GM12878 (cell line): ENCODE measurements around the gene SLC37A1. TPM values are rescaled to one million over a fixed set of nuclear protein-coding genes. Genes with fewer than 3 reads are reported as not detected.

Experiments used
- ATAC-seq: fragments of 200-7000 bp; cut with Tn5 transposase; 3 replicates; pipeline ENCODE4 v1.9.1; 2020; ENCODE audit warnings: mild to moderate bottlenecking, moderate library complexity
- BruUV-seq: library from RNA; stranded (reverse); fragments of 400-500 nt; replicated peaks from 2 replicates; lab custom pipeline; 2021; lab: Mats Ljungman, UMichigan
- CTCF ChIA-PET: fragments of 300-600 bp; sonication (Branson Sonifier 250); formaldehyde crosslinking; extraction: SDS; loops from one replicate; lab custom pipeline; 2021; ENCODE audit warnings: inconsistent platforms; lab: Yijun Ruan, JAX
- POLR2A ChIA-PET: fragments of 350-600 bp; formaldehyde crosslinking; extraction: SDS; loops from one replicate; lab custom pipeline; 2021; ENCODE audit warnings: inconsistent platforms; lab: Charles Lee
- RAD21 ChIA-PET: fragments of 300-600 bp; sonication (Branson Sonifier 250); formaldehyde crosslinking; loops from one replicate; lab custom pipeline; 2023; ENCODE audit warnings: antibody characterized with exemption; ENCODE audit not compliant: unreplicated experiment; lab: Charles Lee
- SMC1A ChIA-PET: fragments of 300-600 bp; sonication (Branson Sonifier 250); formaldehyde crosslinking; loops from one replicate; lab custom pipeline; 2023; ENCODE audit not compliant: unreplicated experiment, uncharacterized antibody; lab: Charles Lee
- DNase-seq: peaks from one replicate; pipeline ENCODE4 v3.0.0-alpha.2; 2011; ENCODE audit warnings: low read depth, low spot score
- FAIRE-seq: peaks from 3 replicates; lab custom pipeline; 2011; peaks lifted over from hg19 to GRCh38; lab: Jason Lieb, UNC
- H2AFZ ChIP-seq: 2 replicates; pipeline ENCODE4 v1.6.0; 2011; ENCODE audit warnings: low read depth, low read length, control low read depth; ENCODE audit not compliant: control insufficient read depth
- H3K27ac ChIP-seq: 2 replicates; pipeline ENCODE4 v1.5.1; 2011; ENCODE audit warnings: control low read depth; ENCODE audit not compliant: control insufficient read depth, insufficient read depth
- H3K27me3 ChIP-seq, 2 experiments: replicated peaks in 1 of 2; 2 replicates each; pipeline versions ENCODE4 v1.6.0 to v1.6.1; 2011; ENCODE audit warnings: low read length in 1 of 2; ENCODE audit not compliant: control insufficient read depth in 2 of 2, insufficient read depth in 2 of 2
- H3K36me3 ChIP-seq, 2 experiments: 2 replicates each; pipeline ENCODE4 v1.5.1; 2011; ENCODE audit warnings: low read length in 1 of 2; ENCODE audit not compliant: control insufficient read depth in 2 of 2, insufficient read depth in 2 of 2
- H3K4me1 ChIP-seq: 2 replicates; pipeline ENCODE4 v1.6.1; 2011; ENCODE audit warnings: mild to moderate bottlenecking, low read length, moderate library complexity, mixed read lengths; ENCODE audit not compliant: control insufficient read depth, insufficient read depth
- H3K4me2 ChIP-seq: 2 replicates; pipeline ENCODE4 v1.6.0; 2011; ENCODE audit warnings: control low read depth; ENCODE audit not compliant: control insufficient read depth, insufficient read depth
- H3K4me3 ChIP-seq: fragments of 200-600 bp; sonication (generic); 2 replicates; pipeline ENCODE4 v1.5.1; 2016
- H3K79me2 ChIP-seq: 2 replicates; pipeline ENCODE4 v1.6.0; 2011; ENCODE audit warnings: low read length; ENCODE audit not compliant: control insufficient read depth, insufficient read depth
- H3K9ac ChIP-seq: 2 replicates; pipeline ENCODE4 v1.8.0; 2011; ENCODE audit warnings: low read length, control low read depth, mixed read lengths; ENCODE audit not compliant: control insufficient read depth, insufficient read depth
- H3K9me3 ChIP-seq: replicated peaks from 3 replicates; pipeline ENCODE4 v1.5.1; 2011; ENCODE audit warnings: mild to moderate bottlenecking, low read length; ENCODE audit not compliant: control insufficient read depth, insufficient read depth
- H4K20me1 ChIP-seq: 2 replicates; pipeline ENCODE4 v1.6.0; 2011; ENCODE audit not compliant: control insufficient read depth, insufficient read depth
- BMI1 ChIP-seq: fragments of 450-650 bp; IDR thresholded peaks from 2 replicates; pipeline ENCODE4 v1.6.1; 2016; ENCODE audit warnings: mild to moderate bottlenecking, moderate library complexity, borderline replicate concordance
- CBX3 ChIP-seq: fragments of 200-600 bp; sonication (generic); IDR thresholded peaks from 2 replicates; pipeline ENCODE4 v1.6.1; 2016; ENCODE audit warnings: low read depth, borderline replicate concordance
- CHD4 ChIP-seq: fragments of 200-600 bp; sonication (generic); IDR thresholded peaks from 2 replicates; pipeline ENCODE4 v1.6.1; 2016; ENCODE audit warnings: mild to moderate bottlenecking
- FOXK2 ChIP-seq: fragments of 450-650 bp; IDR thresholded peaks from 2 replicates; pipeline ENCODE4 v1.6.1; 2017; ENCODE audit warnings: mild to moderate bottlenecking, moderate library complexity
- HDAC2 ChIP-seq: fragments of 200-600 bp; sonication (generic); IDR thresholded peaks from 2 replicates; pipeline ENCODE4 v1.6.1; 2017
- NFYA ChIP-seq: IDR thresholded peaks from 2 replicates; pipeline ENCODE4 v1.6.1; 2011; ENCODE audit warnings: low read depth, mild to moderate bottlenecking, low read length, improper control_type of control experiment, borderline replicate concordance
- PML ChIP-seq: IDR thresholded peaks from 2 replicates; pipeline ENCODE4 v1.6.1; 2012; ENCODE audit warnings: low read length, inconsistent platforms
- RELA ChIP-seq: fragments of 450-650 bp; IDR thresholded peaks from 2 replicates; pipeline ENCODE4 v1.8.0; 2014; ENCODE audit warnings: borderline replicate concordance; ENCODE audit not compliant: partially characterized antibody
- SPI1 ChIP-seq: IDR thresholded peaks from 2 replicates; pipeline ENCODE4 v1.6.1; 2011; ENCODE audit warnings: low read depth, mild to moderate bottlenecking, low read length, moderate library complexity, borderline replicate concordance; ENCODE audit not compliant: insufficient read depth
- TAF1 ChIP-seq: IDR thresholded peaks from 2 replicates; pipeline ENCODE4 v1.6.1; 2011; ENCODE audit warnings: mild to moderate bottlenecking, low read depth, low read length, borderline replicate concordance
- ZNF24 ChIP-seq: fragments of 450-650 bp; IDR thresholded peaks from 2 replicates; pipeline ENCODE4 v1.6.1; 2017; ENCODE audit warnings: antibody characterized with exemption, mild to moderate bottlenecking
- WGBS: methylation state at CpG from one replicate; pipeline ENCODE4 v1.1.6; 2016; ENCODE audit warnings: low lambda C conversion rate; ENCODE audit not compliant: insufficient replicate concordance, insufficient coverage; ENCODE audit errors: missing lambda C conversion rate; 5-methylcytosine and 5-hydroxymethylcytosine counted together
- in situ Hi-C: fragments of 300-500 bp; cut with MboI; formaldehyde crosslinking; loops from 9 replicates; pipeline ENCODE4 v1.14.3; 2018; ENCODE audit warnings: mixed read lengths
- intact Hi-C: fragments of 100-400 bp; cut with micrococcal nuclease; formaldehyde crosslinking; loops from one replicate; pipeline ENCODE4 v1.14.2; 2022; ENCODE audit not compliant: unreplicated experiment
- polyA plus RNA-seq, 11 experiments: library from polyadenylated mRNA; depleted of rRNA in 4 of 11; unstranded in 6 of 11; stranded (reverse) in 5 of 11; fragments of >200 nt; fragmentation: Nextera tagmentation in 4 of 11; fragmentation: Illumina TruSeq in 1 of 11; extraction: Ambion mirVana in 4 of 11; extraction: Trizol in 1 of 11; gene quantifications; 1 replicate in 1 of 11; 2 replicates in 10 of 11; pipeline versions ENCODE4 v1.2.1 to v1.2.3, GENCODE V29; 2011 to 2016; ENCODE audit warnings: inconsistent platforms in 2 of 11, missing spikeins in 2 of 11, low read depth in 1 of 11
- total RNA-seq, 4 experiments: library from RNA; depleted of rRNA in 3 of 4; stranded (reverse); fragments of >200 nt in 3 of 4; fragmentation: Illumina TruSeq in 1 of 4; extraction: Trizol in 1 of 4; gene quantifications; 2 replicates each; pipeline versions ENCODE4 v1.2.1 to v1.2.3, GENCODE V29; 2013 to 2021
- TF ChIP-seq, protein P1 (sequence below): fragments of 150-350 bp; IDR thresholded peaks from 2 replicates; pipeline ENCODE4 v1.6.1; 2014; ENCODE audit warnings: mild to moderate bottlenecking, low read depth, low read length
- TF ChIP-seq, protein P2 (sequence below): fragments of 450-650 bp; IDR thresholded peaks from 2 replicates; pipeline ENCODE4 v1.6.1; 2017; ENCODE audit warnings: mild to moderate bottlenecking, low read depth, inconsistent platforms; ENCODE audit not compliant: poor library complexity, severe bottlenecking

Gene SLC37A1
- total and polyA plus RNA-seq, 10 of the 15 experiments (the other 5 are each of a cell fraction or from before 2014, with no cell fraction given) = 1.1 to 35.5 (median 24.4) TPM

DNA sequence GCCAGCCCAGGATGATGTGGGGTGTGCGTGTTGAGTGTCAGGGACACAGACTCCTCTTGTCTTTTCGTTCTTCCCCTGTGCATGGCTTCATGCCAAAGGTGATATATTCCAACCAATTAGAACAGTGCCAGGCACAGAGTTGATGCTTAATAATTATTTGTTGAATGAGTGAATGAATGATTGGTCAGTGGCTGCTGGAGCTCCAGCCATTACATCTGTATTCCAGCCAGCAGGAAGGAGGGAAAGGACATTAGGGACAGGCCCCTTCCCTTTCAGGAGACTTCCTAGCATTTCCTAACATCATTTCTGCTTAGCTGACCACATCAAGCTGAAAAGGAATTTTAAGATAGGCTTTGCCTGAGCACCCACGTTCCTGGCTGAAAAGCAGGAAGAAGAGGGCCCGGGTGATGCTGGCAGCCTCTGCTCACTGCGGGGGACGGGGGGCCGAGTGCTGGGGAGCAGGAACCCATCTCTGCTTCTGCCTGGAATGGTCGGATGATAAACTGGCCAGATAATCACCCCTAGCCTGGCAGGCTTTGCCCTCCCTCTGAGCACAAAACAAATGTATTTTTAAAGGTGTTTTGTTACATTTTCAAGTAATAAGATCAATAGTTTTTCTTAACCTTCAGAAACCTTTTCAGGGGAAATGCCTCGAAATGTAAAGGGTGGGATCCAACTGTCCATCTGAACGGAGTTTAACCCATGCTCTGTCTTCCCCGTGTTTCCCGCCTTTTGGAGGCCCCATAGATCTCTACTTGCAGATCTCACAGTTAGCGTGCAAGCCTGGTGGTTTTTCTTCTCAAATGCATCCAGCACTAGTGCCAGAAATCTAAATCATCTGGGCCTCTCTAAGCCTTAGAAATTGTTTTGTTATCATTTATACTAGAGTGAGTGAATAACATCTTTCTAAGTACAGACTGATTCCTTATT lies 39.0 kb downstream of the SLC37A1 start:
- Histone ChIP-seq H3K36me3 (peaks cover 0 to 9% of the 10 kb centered on the region in 2 experiments; a peak in 3 of 4 replicates), H3K79me2 (no peaks in the 10 kb centered on the region), H3K27ac (no peak overlapping the region), H2AFZ (no peak overlapping the region), H3K27me3 (no peaks in the 10 kb centered on the region), H4K20me1 (no peaks in the 10 kb centered on the region), H3K4me3 (no peak overlapping the region), H3K9ac (no peak overlapping the region), H3K4me1 (peaks cover 21% of the 10 kb centered on the region), H3K4me2 (no peak overlapping the region), H3K9me3 (no peaks in the 10 kb centered on the region)
- intact Hi-C loops = no loop called here
- CTCF ChIA-PET = no interaction called here
- ATAC-seq = no peak
- peak; percentile 58; the same call in 1 of the 2 replicates for TF ChIP-seq ZNF24
- TF ChIP-seq, protein P1, sequence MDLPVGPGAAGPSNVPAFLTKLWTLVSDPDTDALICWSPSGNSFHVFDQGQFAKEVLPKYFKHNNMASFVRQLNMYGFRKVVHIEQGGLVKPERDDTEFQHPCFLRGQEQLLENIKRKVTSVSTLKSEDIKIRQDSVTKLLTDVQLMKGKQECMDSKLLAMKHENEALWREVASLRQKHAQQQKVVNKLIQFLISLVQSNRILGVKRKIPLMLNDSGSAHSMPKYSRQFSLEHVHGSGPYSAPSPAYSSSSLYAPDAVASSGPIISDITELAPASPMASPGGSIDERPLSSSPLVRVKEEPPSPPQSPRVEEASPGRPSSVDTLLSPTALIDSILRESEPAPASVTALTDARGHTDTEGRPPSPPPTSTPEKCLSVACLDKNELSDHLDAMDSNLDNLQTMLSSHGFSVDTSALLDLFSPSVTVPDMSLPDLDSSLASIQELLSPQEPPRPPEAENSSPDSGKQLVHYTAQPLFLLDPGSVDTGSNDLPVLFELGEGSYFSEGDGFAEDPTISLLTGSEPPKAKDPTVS = no peak
- no peak for TF ChIP-seq CBX3
- POLR2A ChIA-PET = no interaction called here
- WGBS = 91% methylated on average over 13 of the region's 13 CpGs
- SMC1A ChIA-PET = no interaction called here
- no peak for DNase-seq
- no TSS peak for BruUV-seq
- FAIRE-seq = no peak
- in situ Hi-C loops = no loop called here
- RAD21 ChIA-PET = no interaction called here

DNA sequence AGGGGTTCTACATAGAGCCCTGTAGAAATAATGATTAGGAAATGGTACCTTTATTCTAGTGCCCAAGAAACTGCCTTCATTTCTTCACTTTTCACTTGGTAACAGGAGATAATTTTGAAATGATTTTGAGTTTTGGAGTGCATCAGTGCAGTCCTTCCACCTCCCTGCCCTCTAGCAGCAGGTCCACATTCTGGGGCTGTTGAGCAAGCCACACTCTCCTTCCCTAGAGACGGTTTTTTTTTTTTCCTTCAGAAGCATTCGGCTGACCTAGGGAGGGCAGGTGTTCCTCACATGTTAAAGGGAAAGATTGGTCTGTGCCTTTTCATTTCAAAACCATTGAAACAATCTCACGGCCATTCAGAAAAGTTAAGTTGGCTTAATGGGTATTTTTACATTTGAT lies 39.8 kb downstream of the SLC37A1 start:
- CTCF ChIA-PET = no interaction called here
- 89% methylated on average over 3 of the region's 3 CpGs for WGBS
- intact Hi-C loops (no loop called here), in situ Hi-C loops (no loop called here)
- FAIRE-seq (no peak), ATAC-seq (no peak), DNase-seq (no peak)
- Histone ChIP-seq H3K4me1 (peaks cover 19% of the 10 kb centered on the region), H3K36me3 (peaks cover 0 to 3% of the 10 kb centered on the region in 2 experiments; a peak in 3 of 4 replicates), H3K9ac (no peak overlapping the region), H4K20me1 (no peaks in the 10 kb centered on the region), H2AFZ (no peak overlapping the region), H3K4me2 (no peak overlapping the region), H3K79me2 (no peaks in the 10 kb centered on the region), H3K27me3 (no peaks in the 10 kb centered on the region), H3K9me3 (no peaks in the 10 kb centered on the region), H3K4me3 (no peak overlapping the region), H3K27ac (no peak overlapping the region)
- POLR2A ChIA-PET = no interaction called here
- SMC1A ChIA-PET = interaction anchor here (1.1 kb wide), 1 partner anchor 30 kb away, joined by 5 read pairs; no protein-coding TSS in a partner anchor
- RAD21 ChIA-PET = no interaction called here
- BruUV-seq = no TSS peak
- TF ChIP-seq HDAC2 = no peak
- no peak for TF ChIP-seq RELA
- no peak for TF ChIP-seq SPI1
- no peak for TF ChIP-seq FOXK2
- TF ChIP-seq PML = no peak
- TF ChIP-seq NFYA = no peak
- TF ChIP-seq BMI1 = no peak
- TF ChIP-seq TAF1 = no peak
- TF ChIP-seq CHD4 = no peak
- TF ChIP-seq, protein P2, sequence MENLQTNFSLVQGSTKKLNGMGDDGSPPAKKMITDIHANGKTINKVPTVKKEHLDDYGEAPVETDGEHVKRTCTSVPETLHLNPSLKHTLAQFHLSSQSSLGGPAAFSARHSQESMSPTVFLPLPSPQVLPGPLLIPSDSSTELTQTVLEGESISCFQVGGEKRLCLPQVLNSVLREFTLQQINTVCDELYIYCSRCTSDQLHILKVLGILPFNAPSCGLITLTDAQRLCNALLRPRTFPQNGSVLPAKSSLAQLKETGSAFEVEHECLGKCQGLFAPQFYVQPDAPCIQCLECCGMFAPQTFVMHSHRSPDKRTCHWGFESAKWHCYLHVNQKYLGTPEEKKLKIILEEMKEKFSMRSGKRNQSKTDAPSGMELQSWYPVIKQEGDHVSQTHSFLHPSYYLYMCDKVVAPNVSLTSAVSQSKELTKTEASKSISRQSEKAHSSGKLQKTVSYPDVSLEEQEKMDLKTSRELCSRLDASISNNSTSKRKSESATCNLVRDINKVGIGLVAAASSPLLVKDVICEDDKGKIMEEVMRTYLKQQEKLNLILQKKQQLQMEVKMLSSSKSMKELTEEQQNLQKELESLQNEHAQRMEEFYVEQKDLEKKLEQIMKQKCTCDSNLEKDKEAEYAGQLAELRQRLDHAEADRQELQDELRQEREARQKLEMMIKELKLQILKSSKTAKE = no peak
